ENCODE measurements around the gene PDS5B.

PDS5B gene

GRCh38 chr13:32589471-32589870, 3.2 kb downstream of the PDS5B start:
- Histone ChIP-seq H3K27me3 (ENCODE audit: insufficient read depth, low read length) (no peaks in the 10 kb centered on the region), H3K79me2 (ENCODE audit: control insufficient read depth, insufficient read depth, low read length, unreplicated experiment) (peaks cover 73% of the 10 kb centered on the region), H3K27ac (ENCODE audit: low read depth, low read length) (no peak overlapping the region), H3K4me3 (ENCODE audit: low read depth, low read length) (peak overlapping the region; percentile 97), H2AFZ (ENCODE audit: low read length, unreplicated experiment) (no peak overlapping the region), H3K4me1 (ENCODE audit: control insufficient read depth, insufficient read depth, low read length, unreplicated experiment) (peaks cover 33% of the 10 kb centered on the region), H3K36me3 (ENCODE audit: insufficient read depth, low read length) (no peaks in the 10 kb centered on the region)

GRCh38 chr13:32590266-32590665, 4.0 kb downstream of the PDS5B start:
- Histone ChIP-seq H3K4me3 (ENCODE audit: low read depth, low read length) (no peak overlapping the region), H3K4me1 (ENCODE audit: control insufficient read depth, insufficient read depth, low read length, unreplicated experiment) (peaks cover 37% of the 10 kb centered on the region), H3K27me3 (ENCODE audit: insufficient read depth, low read length) (no peaks in the 10 kb centered on the region), H2AFZ (ENCODE audit: low read length, unreplicated experiment) (no peak overlapping the region), H3K27ac (ENCODE audit: low read depth, low read length) (no peak overlapping the region), H3K79me2 (ENCODE audit: control insufficient read depth, insufficient read depth, low read length, unreplicated experiment) (peaks cover 81% of the 10 kb centered on the region), H3K36me3 (ENCODE audit: insufficient read depth, low read length) (no peaks in the 10 kb centered on the region)

GRCh38 chr13:32592082-32592481, 5.8 kb downstream of the PDS5B start:
- Histone ChIP-seq H2AFZ (ENCODE audit: low read length, unreplicated experiment) (no peak overlapping the region), H3K27me3 (ENCODE audit: insufficient read depth, low read length) (no peaks in the 10 kb centered on the region), H3K4me3 (ENCODE audit: low read depth, low read length) (no peak overlapping the region), H3K27ac (ENCODE audit: low read depth, low read length) (no peak overlapping the region), H3K36me3 (ENCODE audit: insufficient read depth, low read length) (no peaks in the 10 kb centered on the region), H3K79me2 (ENCODE audit: control insufficient read depth, insufficient read depth, low read length, unreplicated experiment) (peaks cover 98% of the 10 kb centered on the region), H3K4me1 (ENCODE audit: control insufficient read depth, insufficient read depth, low read length, unreplicated experiment) (peaks cover 34% of the 10 kb centered on the region)

- no peaks in the 10 kb centered on the region for H3K36me3 ChIP-seq (ENCODE audit: insufficient read depth, low read length)
- no peak overlapping the region for H3K4me3 ChIP-seq (ENCODE audit: low read depth, low read length)
- H3K27ac ChIP-seq (ENCODE audit: low read depth, low read length): no peak overlapping the region
- peaks cover 24% of the 10 kb centered on the region for H3K4me1 ChIP-seq (ENCODE audit: control insufficient read depth, insufficient read depth, low read length, unreplicated experiment)
- no peak overlapping the region for H2AFZ ChIP-seq (ENCODE audit: low read length, unreplicated experiment)
- no peaks in the 10 kb centered on the region for H3K27me3 ChIP-seq (ENCODE audit: insufficient read depth, low read length)
- H3K79me2 ChIP-seq (ENCODE audit: control insufficient read depth, insufficient read depth, low read length, unreplicated experiment): peaks cover 91% of the 10 kb centered on the region
Measured at GRCh38 chr13:32594157-32594738, 8.0 kb downstream of the PDS5B start.

GRCh38 chr13:32595306-32595705, 9.1 kb downstream of the PDS5B start:
- Histone ChIP-seq H3K36me3 (ENCODE audit: insufficient read depth, low read length) (no peaks in the 10 kb centered on the region), H3K4me1 (ENCODE audit: control insufficient read depth, insufficient read depth, low read length, unreplicated experiment) (peaks cover 16% of the 10 kb centered on the region), H3K79me2 (ENCODE audit: control insufficient read depth, insufficient read depth, low read length, unreplicated experiment) (peaks cover 91% of the 10 kb centered on the region)

GRCh38 chr13:32600890-32601289, 14.6 kb downstream of the PDS5B start:
- Histone ChIP-seq H3K79me2 (ENCODE audit: control insufficient read depth, insufficient read depth, low read length, unreplicated experiment) (peaks cover 53% of the 10 kb centered on the region), H3K4me3 (ENCODE audit: low read depth, low read length) (no peak overlapping the region), H3K4me1 (ENCODE audit: control insufficient read depth, insufficient read depth, low read length, unreplicated experiment) (peaks cover 3% of the 10 kb centered on the region), H3K36me3 (ENCODE audit: insufficient read depth, low read length) (no peaks in the 10 kb centered on the region), H3K27ac (ENCODE audit: low read depth, low read length) (no peak overlapping the region), H2AFZ (ENCODE audit: low read length, unreplicated experiment) (no peak overlapping the region), H3K27me3 (ENCODE audit: insufficient read depth, low read length) (no peaks in the 10 kb centered on the region)

More at GRCh38 chr13:32595306-32595705, 9.1 kb downstream of the PDS5B start:
- H2AFZ ChIP-seq (ENCODE audit: low read length, unreplicated experiment): no peak overlapping the region
- H3K27me3 ChIP-seq (ENCODE audit: insufficient read depth, low read length): no peaks in the 10 kb centered on the region
- no peak overlapping the region for H3K27ac ChIP-seq (ENCODE audit: low read depth, low read length)
- no peak overlapping the region for H3K4me3 ChIP-seq (ENCODE audit: low read depth, low read length)

GRCh38 chr13:32609428-32609827, 23.2 kb downstream of the PDS5B start:
- no peaks in the 10 kb centered on the region for H3K27me3 ChIP-seq (ENCODE audit: insufficient read depth, low read length)
- H2AFZ ChIP-seq (ENCODE audit: low read length, unreplicated experiment): no peak overlapping the region
- H3K27ac ChIP-seq (ENCODE audit: low read depth, low read length): no peak overlapping the region
- peaks cover 62% of the 10 kb centered on the region for H3K79me2 ChIP-seq (ENCODE audit: control insufficient read depth, insufficient read depth, low read length, unreplicated experiment)
- no peaks in the 10 kb centered on the region for H3K4me1 ChIP-seq (ENCODE audit: control insufficient read depth, insufficient read depth, low read length, unreplicated experiment)
- H3K4me3 ChIP-seq (ENCODE audit: low read depth, low read length): no peak overlapping the region
- peaks cover 7% of the 10 kb centered on the region for H3K36me3 ChIP-seq (ENCODE audit: insufficient read depth, low read length)

GRCh38 chr13:32610538-32610937, 24.3 kb downstream of the PDS5B start:
- H3K79me2 ChIP-seq (ENCODE audit: control insufficient read depth, insufficient read depth, low read length, unreplicated experiment): peaks cover 73% of the 10 kb centered on the region
- H2AFZ ChIP-seq (ENCODE audit: low read length, unreplicated experiment): no peak overlapping the region
- no peak overlapping the region for H3K4me3 ChIP-seq (ENCODE audit: low read depth, low read length)
- no peak overlapping the region for H3K27ac ChIP-seq (ENCODE audit: low read depth, low read length)
- peaks cover 7% of the 10 kb centered on the region for H3K36me3 ChIP-seq (ENCODE audit: insufficient read depth, low read length)
- no peaks in the 10 kb centered on the region for H3K4me1 ChIP-seq (ENCODE audit: control insufficient read depth, insufficient read depth, low read length, unreplicated experiment)
- H3K27me3 ChIP-seq (ENCODE audit: insufficient read depth, low read length): no peaks in the 10 kb centered on the region

- Histone ChIP-seq H3K27ac (ENCODE audit: low read depth, low read length) (no peak overlapping the region), H3K4me1 (ENCODE audit: control insufficient read depth, insufficient read depth, low read length, unreplicated experiment) (no peaks in the 10 kb centered on the region), H3K27me3 (ENCODE audit: insufficient read depth, low read length) (no peaks in the 10 kb centered on the region), H2AFZ (ENCODE audit: low read length, unreplicated experiment) (no peak overlapping the region), H3K4me3 (ENCODE audit: low read depth, low read length) (no peak overlapping the region), H3K79me2 (ENCODE audit: control insufficient read depth, insufficient read depth, low read length, unreplicated experiment) (peaks cover 74% of the 10 kb centered on the region), H3K36me3 (ENCODE audit: insufficient read depth, low read length) (peaks cover 7% of the 10 kb centered on the region)
Measured at GRCh38 chr13:32610977-32611376, 24.7 kb downstream of the PDS5B start.

GRCh38 chr13:32616883-32617511, 30.7 kb downstream of the PDS5B start:
- no peaks in the 10 kb centered on the region for H3K27me3 ChIP-seq (ENCODE audit: insufficient read depth, low read length)
- H3K4me1 ChIP-seq (ENCODE audit: control insufficient read depth, insufficient read depth, low read length, unreplicated experiment): no peaks in the 10 kb centered on the region
- H3K79me2 ChIP-seq (ENCODE audit: control insufficient read depth, insufficient read depth, low read length, unreplicated experiment): peaks cover 88% of the 10 kb centered on the region
- H3K36me3 ChIP-seq (ENCODE audit: insufficient read depth, low read length): peaks cover 7% of the 10 kb centered on the region
- H3K4me3 ChIP-seq (ENCODE audit: low read depth, low read length): no peak overlapping the region
- H3K27ac ChIP-seq (ENCODE audit: low read depth, low read length): no peak overlapping the region
- no peak overlapping the region for H2AFZ ChIP-seq (ENCODE audit: low read length, unreplicated experiment)

- H3K4me3 ChIP-seq (ENCODE audit: low read depth, low read length): no peak overlapping the region
- H3K27me3 ChIP-seq (ENCODE audit: insufficient read depth, low read length): no peaks in the 10 kb centered on the region
- H2AFZ ChIP-seq (ENCODE audit: low read length, unreplicated experiment): no peak overlapping the region
- H3K27ac ChIP-seq (ENCODE audit: low read depth, low read length): no peak overlapping the region
- no peaks in the 10 kb centered on the region for H3K4me1 ChIP-seq (ENCODE audit: control insufficient read depth, insufficient read depth, low read length, unreplicated experiment)
- H3K79me2 ChIP-seq (ENCODE audit: control insufficient read depth, insufficient read depth, low read length, unreplicated experiment): peaks cover 86% of the 10 kb centered on the region
- H3K36me3 ChIP-seq (ENCODE audit: insufficient read depth, low read length): no peaks in the 10 kb centered on the region
Measured at GRCh38 chr13:32622827-32623226, 36.6 kb downstream of the PDS5B start.

All from ACC112 (cell line).